Osteoblast (primary cell): ENCODE data around the gene FBXO15. TPM values are rescaled to one million over a fixed set of nuclear protein-coding genes. Genes with fewer than 3 reads are reported as not detected.

Experiments
- DNase-seq: peaks from one replicate; pipeline ENCODE4 v3.0.0; 2011; ENCODE audit warnings: low spot score, mixed read lengths; ENCODE audit not compliant: insufficient read length; ENCODE audit errors: missing footprints
- H2AFZ ChIP-seq: 2 replicates; pipeline ENCODE4 v1.6.0; 2011; ENCODE audit warnings: mild to moderate bottlenecking, low read length
- H3K27ac ChIP-seq: 2 replicates; pipeline ENCODE4 v1.5.1; 2011; ENCODE audit warnings: mild to moderate bottlenecking, low read depth, low read length, moderate library complexity
- H3K27me3 ChIP-seq: 2 replicates; pipeline ENCODE4 v1.6.0; 2012; ENCODE audit warnings: mild to moderate bottlenecking, control low read depth, inconsistent platforms, low read length, moderate library complexity; ENCODE audit not compliant: insufficient read depth
- H3K36me3 ChIP-seq: 2 replicates; pipeline ENCODE4 v1.5.1; 2011; ENCODE audit warnings: mild to moderate bottlenecking, low read length, control low read depth, moderate library complexity; ENCODE audit not compliant: insufficient read depth
- H3K4me1 ChIP-seq: 2 replicates; pipeline ENCODE4 v1.5.1; 2011; ENCODE audit warnings: mild to moderate bottlenecking, low read length, control low read depth, moderate library complexity; ENCODE audit not compliant: insufficient read depth
- H3K4me2 ChIP-seq: 2 replicates; pipeline ENCODE4 v1.6.0; 2011; ENCODE audit warnings: mild to moderate bottlenecking, low read length; ENCODE audit not compliant: insufficient read depth
- H3K4me3 ChIP-seq: fragments of 200-600 bp; sonication (generic); 3 replicates; pipeline ENCODE4 v1.5.1; 2012; ENCODE audit warnings: mild to moderate bottlenecking, low read length, inconsistent platforms; ENCODE audit not compliant: insufficient read depth
- H3K79me2 ChIP-seq: 2 replicates; pipeline ENCODE4 v1.6.0; 2012; ENCODE audit warnings: mild to moderate bottlenecking, low read length, control low read depth, inconsistent platforms; ENCODE audit not compliant: insufficient read depth
- H3K9me3 ChIP-seq: 2 replicates; pipeline ENCODE4 v1.5.1; 2011; ENCODE audit warnings: low read depth, low read length, control low read depth
- H4K20me1 ChIP-seq: 2 replicates; pipeline ENCODE4 v1.6.0; 2012; ENCODE audit warnings: mild to moderate bottlenecking, low read length, control low read depth; ENCODE audit not compliant: insufficient read depth
- total RNA-seq: library from RNA; depleted of rRNA; stranded (reverse); fragments of >200 nt; gene quantifications from 2 replicates; pipeline ENCODE4 v1.2.3, GENCODE V29; 2012
- TF ChIP-seq, protein P1 (sequence below): IDR thresholded peaks from 2 replicates; pipeline ENCODE4 v1.5.1; 2011; ENCODE audit warnings: mild to moderate bottlenecking, low read depth, low read length, moderate library complexity; ENCODE audit errors: extremely low read depth

Gene FBXO15
- total RNA-seq, 1 donor = 0.36 TPM

DNA sequence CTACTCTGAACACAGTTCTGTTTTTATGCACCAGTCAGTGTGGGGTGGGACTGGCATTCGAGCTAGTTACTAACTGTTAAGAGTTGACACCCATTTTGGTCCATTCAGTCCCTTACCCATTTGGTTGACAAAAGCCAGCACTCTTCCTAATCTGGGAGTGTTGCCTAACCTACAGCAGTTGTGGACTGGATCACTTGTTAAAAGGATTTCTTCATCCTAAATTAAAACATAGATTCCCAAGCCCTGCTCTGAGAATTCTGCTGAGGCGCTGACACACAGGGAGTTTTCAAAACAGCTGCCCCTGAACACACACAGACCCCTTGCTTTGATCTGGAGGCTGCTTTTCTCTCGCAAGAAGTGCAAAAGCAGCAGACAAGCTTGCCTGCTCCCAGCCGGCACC lies 7.1 kb upstream of the FBXO15 start:
- Histone ChIP-seq H3K4me2 (no peak overlapping the region), H3K36me3 (peaks cover 25% of the 10 kb centered on the region), H3K4me1 (peaks cover 5% of the 10 kb centered on the region), H3K27ac (no peak overlapping the region), H3K4me3 (no peak overlapping the region), H3K79me2 (peaks cover 49% of the 10 kb centered on the region), H2AFZ (no peak overlapping the region), H3K27me3 (no peaks in the 10 kb centered on the region), H4K20me1 (no peaks in the 10 kb centered on the region), H3K9me3 (no peaks in the 10 kb centered on the region)
- TF ChIP-seq, protein P1, sequence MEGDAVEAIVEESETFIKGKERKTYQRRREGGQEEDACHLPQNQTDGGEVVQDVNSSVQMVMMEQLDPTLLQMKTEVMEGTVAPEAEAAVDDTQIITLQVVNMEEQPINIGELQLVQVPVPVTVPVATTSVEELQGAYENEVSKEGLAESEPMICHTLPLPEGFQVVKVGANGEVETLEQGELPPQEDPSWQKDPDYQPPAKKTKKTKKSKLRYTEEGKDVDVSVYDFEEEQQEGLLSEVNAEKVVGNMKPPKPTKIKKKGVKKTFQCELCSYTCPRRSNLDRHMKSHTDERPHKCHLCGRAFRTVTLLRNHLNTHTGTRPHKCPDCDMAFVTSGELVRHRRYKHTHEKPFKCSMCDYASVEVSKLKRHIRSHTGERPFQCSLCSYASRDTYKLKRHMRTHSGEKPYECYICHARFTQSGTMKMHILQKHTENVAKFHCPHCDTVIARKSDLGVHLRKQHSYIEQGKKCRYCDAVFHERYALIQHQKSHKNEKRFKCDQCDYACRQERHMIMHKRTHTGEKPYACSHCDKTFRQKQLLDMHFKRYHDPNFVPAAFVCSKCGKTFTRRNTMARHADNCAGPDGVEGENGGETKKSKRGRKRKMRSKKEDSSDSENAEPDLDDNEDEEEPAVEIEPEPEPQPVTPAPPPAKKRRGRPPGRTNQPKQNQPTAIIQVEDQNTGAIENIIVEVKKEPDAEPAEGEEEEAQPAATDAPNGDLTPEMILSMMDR = no peak
- no peak for DNase-seq

- Histone ChIP-seq H3K79me2 (peaks cover 58% of the 10 kb centered on the region), H3K4me3 (no peak overlapping the region), H4K20me1 (no peaks in the 10 kb centered on the region), H3K4me1 (peaks cover 14% of the 10 kb centered on the region), H2AFZ (no peak overlapping the region), H3K9me3 (no peaks in the 10 kb centered on the region), H3K4me2 (no peak overlapping the region), H3K27me3 (no peaks in the 10 kb centered on the region), H3K27ac (no peak overlapping the region), H3K36me3 (peaks cover 22% of the 10 kb centered on the region)
- TF ChIP-seq, protein P1 = no peak
- DNase-seq = no peak
These were observed 6.2 kb upstream of the FBXO15 start for GRCh38 chr18:74153793-74154192.

DNA sequence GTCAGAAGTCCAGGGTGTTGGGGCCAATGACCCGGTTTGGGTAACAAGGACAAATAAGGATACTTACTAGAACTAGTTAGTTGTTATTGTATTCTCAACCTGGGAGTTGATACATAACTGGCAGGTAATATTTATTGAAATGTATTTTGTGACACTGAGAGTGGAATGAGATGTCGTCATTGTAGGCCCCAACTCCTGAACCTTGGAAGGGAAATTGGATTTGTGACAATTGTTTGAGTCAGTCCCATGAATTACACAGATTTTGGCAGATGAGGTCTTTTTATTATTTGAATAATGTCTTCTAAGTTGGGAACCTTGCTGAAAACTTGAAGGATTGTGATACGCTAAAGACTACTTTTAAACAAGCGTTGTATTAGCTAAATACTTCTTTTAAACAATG lies 5.7 kb upstream of the FBXO15 start:
- H3K27me3 ChIP-seq = no peaks in the 10 kb centered on the region
- H3K9me3 ChIP-seq = no peaks in the 10 kb centered on the region
- no peak for DNase-seq
- peaks cover 20% of the 10 kb centered on the region for H3K36me3 ChIP-seq
- TF ChIP-seq, protein P1 = no peak
- H2AFZ ChIP-seq = no peak overlapping the region
- no peaks in the 10 kb centered on the region for H4K20me1 ChIP-seq
- H3K4me3 ChIP-seq = no peak overlapping the region
- no peak overlapping the region for H3K4me2 ChIP-seq
- no peak overlapping the region for H3K27ac ChIP-seq
- H3K79me2 ChIP-seq = peaks cover 63% of the 10 kb centered on the region
- peaks cover 14% of the 10 kb centered on the region for H3K4me1 ChIP-seq

GRCh38 chr18:74152857-74153256 lies 5.2 kb upstream of the FBXO15 start:
- TF ChIP-seq, protein P1 = no peak
- Histone ChIP-seq H3K9me3 (no peaks in the 10 kb centered on the region), H3K79me2 (peaks cover 63% of the 10 kb centered on the region), H3K27me3 (no peaks in the 10 kb centered on the region), H3K4me1 (peaks cover 14% of the 10 kb centered on the region), H4K20me1 (no peaks in the 10 kb centered on the region), H2AFZ (no peak overlapping the region), H3K36me3 (peaks cover 15% of the 10 kb centered on the region), H3K27ac (no peak overlapping the region), H3K4me2 (no peak overlapping the region), H3K4me3 (no peak overlapping the region)
- DNase-seq = no peak
